K562 (cell line): ENCODE results near the gene KCNT1.

Experiments
- BDP1 ChIP-seq: IDR thresholded peaks from 3 replicates; pipeline ENCODE4 v1.6.1; 2011; ENCODE audit not compliant: insufficient read length, insufficient read depth
- ELF4 ChIP-seq: fragments of 450-650 bp; formaldehyde crosslinking; IDR thresholded peaks from 2 replicates; pipeline ENCODE4 v1.4.0; 2022; ENCODE audit warnings: missing genetic modification characterization
- FOXJ3 ChIP-seq: sonication (generic); formaldehyde crosslinking; IDR thresholded peaks from 2 replicates; pipeline ENCODE4 v1.4.0; 2020; ENCODE audit warnings: mild to moderate bottlenecking, missing genetic modification reagents
- HDAC6 ChIP-seq: IDR thresholded peaks from 2 replicates; pipeline ENCODE4 v1.6.1; 2012; ENCODE audit warnings: low read depth, mild to moderate bottlenecking, control low read depth, inconsistent platforms, low read length, moderate library complexity
- HNRNPK ChIP-seq: fragments of 200-400 bp; formaldehyde crosslinking; IDR thresholded peaks from one replicate; pipeline ENCODE4 v1.6.1; 2018; ENCODE audit warnings: mild to moderate bottlenecking, low read depth, low read length; ENCODE audit not compliant: poor library complexity, severe bottlenecking
- KAT8 ChIP-seq: fragments of 450-650 bp; IDR thresholded peaks from 2 replicates; pipeline ENCODE4 v1.6.1; 2016; ENCODE audit warnings: low read depth, mild to moderate bottlenecking
- POLR2A ChIP-seq: fragments of 450-650 bp; conservative IDR thresholded peaks from 2 replicates; pipeline ENCODE4 v1.6.1; 2016
- RBM17 ChIP-seq: fragments of 200-400 bp; formaldehyde crosslinking; IDR thresholded peaks from 2 replicates; pipeline ENCODE4 v1.6.1; 2017; ENCODE audit warnings: low read depth, mild to moderate bottlenecking, low read length, borderline replicate concordance
- TAF1 ChIP-seq: IDR thresholded peaks from 2 replicates; pipeline ENCODE4 v1.6.1; 2011; ENCODE audit warnings: mild to moderate bottlenecking, low read length, moderate library complexity; ENCODE audit not compliant: insufficient read depth, control insufficient read depth, severe bottlenecking; ENCODE audit errors: extremely low read depth
- ZNF143 ChIP-seq: sonication (generic); formaldehyde crosslinking; IDR thresholded peaks from 2 replicates; pipeline ENCODE4 v1.9.0; 2022; ENCODE audit warnings: mild to moderate bottlenecking, missing genetic modification reagents
- TF ChIP-seq, protein P1 (sequence below): sonication (generic); formaldehyde crosslinking; IDR thresholded peaks from 2 replicates; pipeline ENCODE4 v1.8.0; 2022; ENCODE audit warnings: missing genetic modification reagents, mild to moderate bottlenecking, borderline replicate concordance

DNA sequence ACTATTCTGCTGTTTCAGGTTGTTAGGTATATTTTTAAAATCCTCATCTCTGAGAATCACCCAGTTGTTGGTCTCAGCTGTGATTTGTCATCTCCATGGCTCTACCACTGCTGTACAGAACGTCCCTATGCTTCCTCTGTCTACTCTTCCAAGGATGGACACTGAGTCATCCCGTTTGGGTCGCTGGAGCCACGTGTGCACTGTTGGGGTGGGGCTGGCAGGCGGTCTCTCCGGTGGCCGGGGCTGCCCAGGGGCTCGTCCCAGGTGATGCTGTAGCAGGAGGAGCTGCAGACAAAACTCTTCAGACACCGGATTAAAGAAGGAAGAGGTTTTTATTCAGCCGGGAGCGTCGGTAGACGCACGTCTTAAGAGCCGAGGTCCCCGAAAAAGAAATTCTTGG, 21.9 kb upstream of the KCNT1 start:
- TF ChIP-seq, protein P1, sequence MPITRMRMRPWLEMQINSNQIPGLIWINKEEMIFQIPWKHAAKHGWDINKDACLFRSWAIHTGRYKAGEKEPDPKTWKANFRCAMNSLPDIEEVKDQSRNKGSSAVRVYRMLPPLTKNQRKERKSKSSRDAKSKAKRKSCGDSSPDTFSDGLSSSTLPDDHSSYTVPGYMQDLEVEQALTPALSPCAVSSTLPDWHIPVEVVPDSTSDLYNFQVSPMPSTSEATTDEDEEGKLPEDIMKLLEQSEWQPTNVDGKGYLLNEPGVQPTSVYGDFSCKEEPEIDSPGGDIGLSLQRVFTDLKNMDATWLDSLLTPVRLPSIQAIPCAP = no peak
- TF ChIP-seq BDP1 = no peak
- TF ChIP-seq TAF1 = no peak
- no peak for TF ChIP-seq KAT8
- TF ChIP-seq RBM17 = no peak
- TF ChIP-seq ZNF143 = no peak
- TF ChIP-seq POLR2A = no peak
- TF ChIP-seq FOXJ3 (CRISPR knock-in tag) = no peak
- no peak for TF ChIP-seq HDAC6
- no peak for TF ChIP-seq ELF4 (CRISPR knock-in tag)
- TF ChIP-seq HNRNPK = no peak
